ENCODE measurements around the gene NOXO1. TPM values are rescaled to one million over a fixed set of nuclear protein-coding genes. Genes with fewer than 3 reads are reported as not detected.

NOXO1 gene
- total RNA-seq, 1 donor from 2014 or later = not detected

DNA sequence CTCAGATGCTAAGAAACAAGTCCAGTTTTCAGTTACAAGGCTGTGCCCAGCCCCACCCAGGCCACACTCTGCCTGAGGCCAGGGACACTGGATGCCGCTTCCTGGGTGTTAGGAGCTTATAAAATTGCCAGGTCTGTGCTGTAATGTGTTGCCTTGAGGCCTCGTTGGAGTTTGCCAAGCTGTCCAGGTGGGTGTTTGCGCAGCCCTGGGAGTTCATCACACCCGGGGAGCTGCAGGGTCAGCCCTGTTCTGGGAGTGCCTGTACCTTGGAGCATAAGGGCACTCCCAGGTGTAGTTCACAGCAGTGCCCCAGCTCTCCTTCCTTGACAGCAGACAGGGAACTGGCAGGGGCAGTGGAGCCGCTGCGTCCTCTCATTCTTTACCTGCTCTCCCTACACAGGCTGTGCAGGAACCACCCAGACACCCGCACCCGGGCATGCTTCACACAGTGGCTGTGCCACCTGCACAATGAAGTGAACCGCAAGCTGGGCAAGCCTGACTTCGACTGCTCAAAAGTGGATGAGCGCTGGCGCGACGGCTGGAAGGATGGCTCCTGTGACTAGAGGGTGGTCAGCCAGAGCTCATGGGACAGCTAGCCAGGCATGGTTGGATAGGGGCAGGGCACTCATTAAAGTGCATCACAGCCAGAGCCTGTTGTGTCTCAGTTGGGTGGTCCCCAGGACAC is 4.3 kb upstream of the NOXO1 start:
- H3K27me3 ChIP-seq = peaks cover 14% of the 10 kb centered on the region

DNA sequence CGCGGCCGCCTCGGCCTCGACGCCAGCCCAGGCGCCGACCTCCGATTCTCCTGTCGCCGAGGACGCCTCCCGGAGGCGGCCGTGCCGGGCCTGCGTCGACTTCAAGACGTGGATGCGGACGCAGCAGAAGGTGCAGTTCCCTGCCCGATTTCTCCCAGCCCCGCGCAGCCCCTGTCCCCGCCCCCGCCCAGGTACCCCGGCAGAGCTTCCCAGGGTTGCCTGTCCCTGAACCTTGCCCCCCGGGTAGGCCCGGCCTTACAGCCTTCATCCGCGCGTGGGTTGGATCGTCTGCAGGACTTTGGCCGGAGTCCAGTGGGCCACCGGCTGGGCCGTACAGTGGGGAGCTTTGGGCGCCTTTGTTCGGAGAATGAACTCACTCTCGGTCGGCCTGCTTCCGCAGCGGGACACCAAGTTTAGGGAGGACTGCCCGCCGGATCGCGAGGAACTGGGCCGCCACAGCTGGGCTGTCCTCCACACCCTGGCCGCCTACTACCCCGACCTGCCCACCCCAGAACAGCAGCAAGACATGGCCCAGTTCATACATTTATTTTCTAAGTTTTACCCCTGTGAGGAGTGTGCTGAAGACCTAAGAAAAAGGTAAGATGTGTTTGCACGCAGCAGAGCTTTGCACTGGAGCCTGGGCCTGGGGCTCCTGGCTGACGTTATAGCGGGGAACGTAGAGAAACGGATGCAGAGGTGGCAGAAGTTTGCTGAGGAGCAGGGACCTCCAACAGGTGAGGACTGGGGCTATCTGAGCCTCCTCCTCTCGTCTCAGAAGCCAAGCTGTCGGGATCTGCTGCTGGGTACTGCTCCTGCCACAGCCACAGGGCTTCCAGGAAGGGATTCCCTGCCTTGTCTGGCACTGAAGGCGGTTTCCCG is 3.3 kb upstream of the NOXO1 start:
- TF ChIP-seq, protein P1, sequence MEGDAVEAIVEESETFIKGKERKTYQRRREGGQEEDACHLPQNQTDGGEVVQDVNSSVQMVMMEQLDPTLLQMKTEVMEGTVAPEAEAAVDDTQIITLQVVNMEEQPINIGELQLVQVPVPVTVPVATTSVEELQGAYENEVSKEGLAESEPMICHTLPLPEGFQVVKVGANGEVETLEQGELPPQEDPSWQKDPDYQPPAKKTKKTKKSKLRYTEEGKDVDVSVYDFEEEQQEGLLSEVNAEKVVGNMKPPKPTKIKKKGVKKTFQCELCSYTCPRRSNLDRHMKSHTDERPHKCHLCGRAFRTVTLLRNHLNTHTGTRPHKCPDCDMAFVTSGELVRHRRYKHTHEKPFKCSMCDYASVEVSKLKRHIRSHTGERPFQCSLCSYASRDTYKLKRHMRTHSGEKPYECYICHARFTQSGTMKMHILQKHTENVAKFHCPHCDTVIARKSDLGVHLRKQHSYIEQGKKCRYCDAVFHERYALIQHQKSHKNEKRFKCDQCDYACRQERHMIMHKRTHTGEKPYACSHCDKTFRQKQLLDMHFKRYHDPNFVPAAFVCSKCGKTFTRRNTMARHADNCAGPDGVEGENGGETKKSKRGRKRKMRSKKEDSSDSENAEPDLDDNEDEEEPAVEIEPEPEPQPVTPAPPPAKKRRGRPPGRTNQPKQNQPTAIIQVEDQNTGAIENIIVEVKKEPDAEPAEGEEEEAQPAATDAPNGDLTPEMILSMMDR (IDR thresholded peaks at IDR 0.05) = no peak
- intact Hi-C loops (cut with DNase I) = no loop called here
- H3K27ac ChIP-seq = peak overlapping the region; percentile 49 to 54
- peaks cover 14 to 16% of the 10 kb centered on the region in 2 donors for H3K36me3 ChIP-seq
- H3K4me1 ChIP-seq = peaks cover 10 to 16% of the 10 kb centered on the region in 2 donors
- DNase-seq (ENCODE audit: low spot score in 2 of 2) = no peak
- peak overlapping the region; percentile 84 to 95 for H3K4me3 ChIP-seq
- peaks cover 16% of the 10 kb centered on the region for H3K27me3 ChIP-seq
- no peaks in the 10 kb centered on the region for H3K9me3 ChIP-seq

More for the DNA sequence above, 4.3 kb upstream of the NOXO1 start:
- no peak for DNase-seq (ENCODE audit: low spot score in 2 of 2)
- intact Hi-C loops (cut with DNase I) = no loop called here
- TF ChIP-seq, protein P1 (IDR thresholded peaks at IDR 0.05) = no peak
- Histone ChIP-seq H3K4me1 (peaks cover 10 to 21% of the 10 kb centered on the region in 2 donors), H3K4me3 (peak overlapping the region in 1 of 2 donors; percentile 95), H3K27ac (no peak overlapping the region), H3K9me3 (no peaks in the 10 kb centered on the region), H3K36me3 (peaks cover 14 to 16% of the 10 kb centered on the region in 2 donors)

GRCh38 chr16:1983544-1984346 is 2.5 kb upstream of the NOXO1 start, which contains the start of gene GFER:
Gene GFER (plus strand): TSS chr16:1984193. CDS start chr16:1984219, 26 bp downstream.
- intact Hi-C loops (cut with DNase I) = no loop called here
- Histone ChIP-seq H3K9me3 (no peaks in the 10 kb centered on the region), H3K4me1 (peaks cover 10 to 16% of the 10 kb centered on the region in 2 donors), H3K4me3 (peak within 1 kb of the TSS; percentile 84 to 95), H3K27me3 (peaks cover 17% of the 10 kb centered on the region), H3K27ac (peak within 1 kb of the TSS; percentile 49 to 61), H3K36me3 (peaks cover 14 to 18% of the 10 kb centered on the region in 2 donors)
- TF ChIP-seq, protein P1 (IDR thresholded peaks at IDR 0.05) = peak in 2 of 3 experiments; percentile 29 to 40
- peak; percentile 52 to 93 for DNase-seq (ENCODE audit: low spot score in 2 of 2)

DNA sequence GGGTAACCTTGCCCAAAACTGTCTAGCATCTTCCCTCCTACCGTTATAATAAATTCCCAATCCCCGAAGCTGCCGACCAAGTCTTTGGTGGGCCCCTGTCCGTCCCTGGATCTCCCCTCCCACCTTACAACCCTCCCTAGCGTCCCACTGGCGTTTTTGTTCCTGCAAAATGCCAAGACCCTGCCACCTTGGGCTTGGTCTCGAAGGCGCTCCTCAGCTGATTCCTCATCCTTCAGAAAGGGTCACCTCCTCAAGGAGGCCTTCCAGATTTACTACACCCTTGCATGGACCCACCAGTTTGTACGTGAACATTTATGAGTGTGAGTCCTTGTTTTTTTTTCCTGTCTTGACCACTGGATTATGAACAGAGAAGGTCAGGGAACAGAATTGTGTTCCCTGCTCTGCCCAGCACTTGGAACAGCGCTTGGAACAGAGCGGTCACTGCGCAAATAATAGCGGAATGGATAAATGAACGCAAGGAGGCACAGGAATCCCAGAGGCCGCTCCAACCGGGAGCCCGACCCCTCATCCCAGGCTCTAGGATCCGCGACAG is 1.8 kb upstream of the NOXO1 start:
- intact Hi-C loops (cut with DNase I) = no loop called here
- DNase-seq (ENCODE audit: low spot score in 2 of 2) = no peak
- Histone ChIP-seq H3K4me3 (peak overlapping the region; percentile 84 to 95), H3K27me3 (peaks cover 17% of the 10 kb centered on the region), H3K36me3 (peaks cover 20 to 25% of the 10 kb centered on the region in 2 donors), H3K27ac (peak overlapping the region; percentile 49 to 61), H3K4me1 (peaks cover 10 to 16% of the 10 kb centered on the region in 2 donors), H3K9me3 (no peaks in the 10 kb centered on the region)
- TF ChIP-seq, protein P1 (IDR thresholded peaks at IDR 0.05) = no peak

GRCh38 chr16:1982013-1982433 is 754 bp upstream of the NOXO1 start:
- intact Hi-C loops (cut with DNase I) = no loop called here

More at GRCh38 chr16:1982013-1982433, 754 bp upstream of the NOXO1 start:
- H3K4me1 ChIP-seq = peaks cover 10 to 16% of the 10 kb centered on the region in 2 donors
- peaks cover 17% of the 10 kb centered on the region for H3K27me3 ChIP-seq
- DNase-seq (ENCODE audit: low spot score in 2 of 2) = no peak
- no peak overlapping the region for H3K4me3 ChIP-seq
- no peak overlapping the region for H3K27ac ChIP-seq
- peaks cover 30 to 35% of the 10 kb centered on the region in 2 donors for H3K36me3 ChIP-seq
- no peaks in the 10 kb centered on the region for H3K9me3 ChIP-seq
- TF ChIP-seq, protein P1 (IDR thresholded peaks at IDR 0.05) = no peak

Measured in ascending aorta (tissue), 2 donors.